Effector CD8-positive, alpha-beta T cell (primary cell): ENCODE measurements around the gene PYDC1.
"Not testable (repeated sequence)": the region's sequence is repeated elsewhere in the genome, so short reads cannot be mapped to it uniquely, and the experiment has no call there.

Source experiments
- DNase-seq: peaks from one replicate; lab custom pipeline; 2025; lab: John Stamatoyannopoulos, UW
- total RNA-seq, 4 experiments: gene quantifications; one replicate each; lab custom pipeline; 2026; lab: John Stamatoyannopoulos, UW

The PYDC1 gene
- 0 reads per million in 4 experiments for total RNA-seq

GRCh38 chr16:31216422-31217135 lies at the start of gene PYDC1:
TSS of gene PYDC1 (minus strand) at chr16:31217135. CDS start at chr16:31217028, 107 bp downstream.
- no peak for DNase-seq

GRCh38 chr16:31265329-31266245 lies 48.7 kb upstream of the PYDC1 start:
- peak; percentile 3 for DNase-seq

- DNase-seq, result no peak
Measured at GRCh38 chr16:31262084-31262483, 45.1 kb upstream of the PYDC1 start.

GRCh38 chr16:31260136-31260931 lies 43.4 kb upstream of the PYDC1 start:
- no peak for DNase-seq

GRCh38 chr16:31258366-31258765 lies 41.4 kb upstream of the PYDC1 start:
- DNase-seq, result no peak

GRCh38 chr16:31256466-31256865 lies 39.5 kb upstream of the PYDC1 start:
- no peak for DNase-seq

- DNase-seq, result no peak
Measured at GRCh38 chr16:31253642-31254045, 36.7 kb upstream of the PYDC1 start.

- DNase-seq, result no peak
Measured at GRCh38 chr16:31251435-31251834, 34.5 kb upstream of the PYDC1 start.

- DNase-seq, result no peak
Measured at GRCh38 chr16:31250782-31251384, 33.9 kb upstream of the PYDC1 start.

- DNase-seq, result no peak
Measured at GRCh38 chr16:31248344-31248743, 31.4 kb upstream of the PYDC1 start.

- no peak for DNase-seq
Measured at GRCh38 chr16:31246296-31246695, 29.4 kb upstream of the PYDC1 start.

GRCh38 chr16:31245598-31245997 lies 28.7 kb upstream of the PYDC1 start:
- not testable (repeated sequence) for DNase-seq

- no peak for DNase-seq
Measured at GRCh38 chr16:31243734-31244670, 27.1 kb upstream of the PYDC1 start.

- no peak for DNase-seq
Measured at GRCh38 chr16:31242206-31242605, 25.3 kb upstream of the PYDC1 start.

- DNase-seq, result no peak
Measured at GRCh38 chr16:31238041-31238440, 21.1 kb upstream of the PYDC1 start.

- no peak for DNase-seq
Measured at GRCh38 chr16:31229501-31229900, 12.6 kb upstream of the PYDC1 start.

GRCh38 chr16:31228206-31228605 lies 11.3 kb upstream of the PYDC1 start:
- no peak for DNase-seq

GRCh38 chr16:31225193-31225592 lies 8.3 kb upstream of the PYDC1 start:
- no peak for DNase-seq

- DNase-seq, result no peak
Measured at GRCh38 chr16:31224092-31224955, 7.4 kb upstream of the PYDC1 start.

GRCh38 chr16:31223044-31223443 lies 6.1 kb upstream of the PYDC1 start:
- DNase-seq, result no peak
